Measurements from ENCODE around the gene PDGFRB. TPM values are rescaled to one million over a fixed set of nuclear protein-coding genes. Genes with fewer than 3 reads are reported as not detected.

Gene PDGFRB
- total RNA-seq, 6 experiments from 2014 or later, result 6.8 to 19.5 (median 9.4) TPM

DNA sequence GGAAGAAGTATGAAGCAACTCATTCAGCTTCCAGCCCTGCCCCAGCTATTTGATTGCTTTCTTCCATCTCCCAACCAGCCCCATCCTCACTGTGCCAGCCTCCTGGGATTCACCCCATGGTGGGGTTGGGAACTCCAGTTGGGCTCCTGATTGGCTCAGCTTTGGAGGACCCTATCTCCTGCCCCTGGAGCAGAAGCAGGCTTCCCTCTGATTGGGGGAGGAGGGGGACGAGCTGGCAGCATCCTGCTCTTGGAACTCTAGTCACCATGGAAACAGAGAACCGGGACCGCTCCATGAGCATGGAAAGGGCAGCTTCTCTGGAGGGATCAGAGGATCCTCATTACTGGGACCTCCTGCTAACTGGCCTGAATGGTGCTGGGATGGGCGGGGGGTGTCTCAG is 36.8 kb upstream of the PDGFRB start:
- H3K4me3 ChIP-seq, result no peak overlapping the region
- no peaks in the 10 kb centered on the region for H3K9me3 ChIP-seq
- DNase-seq, result no peak
- no peak for ATAC-seq
- H3K36me3 ChIP-seq, result no peaks in the 10 kb centered on the region
- 83% methylated on average over 1 of the region's 4 CpGs for WGBS (ENCODE audit: insufficient coverage, low coverage, low lambda C conversion rate, missing lambda C conversion rate)
- TF ChIP-seq, protein P1, sequence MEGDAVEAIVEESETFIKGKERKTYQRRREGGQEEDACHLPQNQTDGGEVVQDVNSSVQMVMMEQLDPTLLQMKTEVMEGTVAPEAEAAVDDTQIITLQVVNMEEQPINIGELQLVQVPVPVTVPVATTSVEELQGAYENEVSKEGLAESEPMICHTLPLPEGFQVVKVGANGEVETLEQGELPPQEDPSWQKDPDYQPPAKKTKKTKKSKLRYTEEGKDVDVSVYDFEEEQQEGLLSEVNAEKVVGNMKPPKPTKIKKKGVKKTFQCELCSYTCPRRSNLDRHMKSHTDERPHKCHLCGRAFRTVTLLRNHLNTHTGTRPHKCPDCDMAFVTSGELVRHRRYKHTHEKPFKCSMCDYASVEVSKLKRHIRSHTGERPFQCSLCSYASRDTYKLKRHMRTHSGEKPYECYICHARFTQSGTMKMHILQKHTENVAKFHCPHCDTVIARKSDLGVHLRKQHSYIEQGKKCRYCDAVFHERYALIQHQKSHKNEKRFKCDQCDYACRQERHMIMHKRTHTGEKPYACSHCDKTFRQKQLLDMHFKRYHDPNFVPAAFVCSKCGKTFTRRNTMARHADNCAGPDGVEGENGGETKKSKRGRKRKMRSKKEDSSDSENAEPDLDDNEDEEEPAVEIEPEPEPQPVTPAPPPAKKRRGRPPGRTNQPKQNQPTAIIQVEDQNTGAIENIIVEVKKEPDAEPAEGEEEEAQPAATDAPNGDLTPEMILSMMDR (IDR thresholded peaks at IDR 0.05), result no peak
- TF ChIP-seq POLR2A (IDR thresholded peaks at IDR 0.05), result no peak
- H3K27me3 ChIP-seq, result no peaks in the 10 kb centered on the region
- intact Hi-C loops (cut with DNase I), result no loop called here
- no peak overlapping the region for H3K27ac ChIP-seq
- H3K4me1 ChIP-seq, result no peaks in the 10 kb centered on the region

DNA sequence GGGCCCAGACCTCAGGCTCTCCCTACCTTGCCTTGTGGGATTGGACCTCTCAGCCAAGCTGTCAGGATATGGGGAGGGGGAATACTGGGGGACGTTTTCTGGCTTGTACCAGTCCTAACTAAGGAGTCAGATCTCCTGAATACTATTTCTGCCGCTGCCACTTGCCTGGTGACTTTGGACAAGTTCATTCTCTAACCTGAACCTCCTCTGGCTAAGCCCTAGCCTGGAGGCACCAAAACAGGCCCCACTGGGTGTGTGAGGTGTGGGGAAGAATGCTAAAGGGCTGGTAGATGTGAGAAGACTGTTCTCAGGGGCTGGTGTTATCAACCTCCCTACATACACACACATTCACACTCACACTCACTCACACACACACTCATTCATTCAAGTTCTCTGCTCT is 35.3 kb upstream of the PDGFRB start:
- no peak overlapping the region for H3K27ac ChIP-seq
- no peak for DNase-seq
- WGBS (ENCODE audit: insufficient coverage, low coverage, low lambda C conversion rate, missing lambda C conversion rate), result no CpG with 5 or more reads among the region's 2 CpGs

DNA sequence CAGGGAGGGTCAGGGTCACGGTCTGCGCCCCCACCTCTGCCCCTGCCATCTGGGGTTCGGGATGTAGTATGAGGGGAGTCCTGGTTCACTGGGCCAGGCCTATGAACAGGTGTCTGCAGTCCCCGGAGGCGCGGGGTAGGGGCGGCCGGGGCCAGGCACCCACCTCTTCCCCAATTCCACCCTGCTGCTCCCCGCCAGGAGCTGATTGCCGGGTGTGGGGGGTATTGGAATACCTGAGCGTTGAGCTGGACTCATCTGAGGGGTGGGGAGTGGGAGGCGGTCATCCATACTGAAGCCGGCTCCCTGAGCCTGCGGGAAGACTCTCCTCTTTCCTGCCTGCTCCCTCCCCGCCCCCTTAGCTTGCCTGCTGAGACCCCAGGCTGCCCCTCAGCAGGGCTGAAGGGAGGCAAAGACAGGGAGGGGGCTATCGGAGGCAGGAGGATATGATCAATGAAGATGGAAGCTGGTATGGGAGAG is 34.9 kb upstream of the PDGFRB start:
- no peak for TF ChIP-seq POLR2A (IDR thresholded peaks at IDR 0.05)
- TF ChIP-seq, protein P1 (IDR thresholded peaks at IDR 0.05), result no peak
- WGBS (ENCODE audit: insufficient coverage, low coverage, low lambda C conversion rate, missing lambda C conversion rate), result 47% methylated on average over 5 of the region's 16 CpGs
- no peaks in the 10 kb centered on the region for H3K9me3 ChIP-seq
- no peaks in the 10 kb centered on the region for H3K27me3 ChIP-seq
- DNase-seq (no peak), ATAC-seq (no peak)
- intact Hi-C loops (cut with DNase I), result no loop called here
- H3K36me3 ChIP-seq, result no peaks in the 10 kb centered on the region
- no peak overlapping the region for H3K4me3 ChIP-seq
- peaks cover 0 to 7% (median 4%) of the 10 kb centered on the region in 4 donors for H3K4me1 ChIP-seq
- no peak overlapping the region for H3K27ac ChIP-seq

More for the DNA sequence above, 35.3 kb upstream of the PDGFRB start:
- intact Hi-C loops (cut with DNase I), result no loop called here
- Histone ChIP-seq H3K4me3 (no peak overlapping the region), H3K27me3 (no peaks in the 10 kb centered on the region), H3K36me3 (no peaks in the 10 kb centered on the region), H3K9me3 (no peaks in the 10 kb centered on the region), H3K4me1 (peaks cover 0 to 3% (median 1%) of the 10 kb centered on the region in 4 donors)
- TF ChIP-seq, protein P1 (IDR thresholded peaks at IDR 0.05), result no peak
- no peak for TF ChIP-seq POLR2A (IDR thresholded peaks at IDR 0.05)
- no peak for ATAC-seq

DNA sequence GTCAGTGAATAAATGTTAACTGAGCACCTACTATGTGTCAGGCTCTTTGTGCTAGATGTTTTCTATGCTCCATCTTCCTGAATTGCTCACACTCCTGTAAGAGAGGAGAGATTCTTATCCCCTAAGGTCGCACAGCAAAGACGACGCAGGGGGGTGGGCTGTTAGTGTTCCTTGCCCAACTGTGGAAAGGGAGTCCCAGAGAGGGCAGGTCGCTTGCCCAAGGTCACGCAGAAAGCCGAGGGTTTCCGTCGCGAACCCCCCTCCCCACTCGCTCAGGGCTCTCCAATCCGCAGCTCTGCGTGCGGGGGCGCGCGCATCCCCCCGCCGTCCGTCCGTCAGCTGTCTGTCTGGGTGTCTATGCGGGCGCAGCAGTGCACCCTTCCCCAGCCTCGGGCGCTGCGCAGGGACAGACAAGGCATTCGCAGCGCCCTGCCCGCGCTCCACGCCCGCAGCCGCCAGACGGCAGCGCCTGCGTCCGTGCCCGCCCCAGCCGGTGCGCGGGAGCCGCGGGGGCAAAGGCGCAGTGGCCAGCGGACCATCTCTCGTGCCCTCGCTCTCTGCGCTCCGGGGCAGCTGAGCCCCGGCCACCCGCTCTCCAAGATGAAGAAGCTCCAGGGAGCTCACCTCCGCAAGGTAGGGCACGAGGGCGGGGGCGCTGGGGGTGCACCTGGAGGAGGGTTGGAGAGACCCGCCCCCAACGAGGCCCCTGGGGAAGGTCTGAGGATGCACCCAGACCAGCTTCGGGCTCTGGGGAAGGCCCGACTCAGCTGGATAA is 34.3 kb upstream of the PDGFRB start, which contains the start of gene SLC6A7:
TSS of gene SLC6A7 (plus strand) at position 335 of the 775 bp plus-strand sequence. CDS start at position 601, 266 bp downstream.
- no peak for DNase-seq
- 17% methylated on average over 13 of the region's 58 CpGs for WGBS (ENCODE audit: insufficient coverage, low coverage, low lambda C conversion rate, missing lambda C conversion rate)
- H3K4me1 ChIP-seq, result peaks cover 0 to 13% (median 6%) of the 10 kb centered on the region in 4 donors
- H3K27ac ChIP-seq, result no peak within 1 kb of the TSS
- ATAC-seq, result no peak
- no peaks in the 10 kb centered on the region for H3K36me3 ChIP-seq
- intact Hi-C loops (cut with DNase I), result no loop called here
- TF ChIP-seq, protein P1 (IDR thresholded peaks at IDR 0.05), result no peak
- no peak for TF ChIP-seq POLR2A (IDR thresholded peaks at IDR 0.05)
- H3K27me3 ChIP-seq, result no peaks in the 10 kb centered on the region
- no peak within 1 kb of the TSS for H3K4me3 ChIP-seq
- H3K9me3 ChIP-seq, result no peaks in the 10 kb centered on the region

Data from right lobe of liver (tissue), 6 donors.